GM19240 (cell line): ENCODE data around the gene RNF121.

Experiments used
- DNase-seq: peaks from one replicate; pipeline ENCODE4 v3.0.0; 2011; ENCODE audit warnings: low spot score; ENCODE audit not compliant: insufficient read length

The RNF121 gene

DNA sequence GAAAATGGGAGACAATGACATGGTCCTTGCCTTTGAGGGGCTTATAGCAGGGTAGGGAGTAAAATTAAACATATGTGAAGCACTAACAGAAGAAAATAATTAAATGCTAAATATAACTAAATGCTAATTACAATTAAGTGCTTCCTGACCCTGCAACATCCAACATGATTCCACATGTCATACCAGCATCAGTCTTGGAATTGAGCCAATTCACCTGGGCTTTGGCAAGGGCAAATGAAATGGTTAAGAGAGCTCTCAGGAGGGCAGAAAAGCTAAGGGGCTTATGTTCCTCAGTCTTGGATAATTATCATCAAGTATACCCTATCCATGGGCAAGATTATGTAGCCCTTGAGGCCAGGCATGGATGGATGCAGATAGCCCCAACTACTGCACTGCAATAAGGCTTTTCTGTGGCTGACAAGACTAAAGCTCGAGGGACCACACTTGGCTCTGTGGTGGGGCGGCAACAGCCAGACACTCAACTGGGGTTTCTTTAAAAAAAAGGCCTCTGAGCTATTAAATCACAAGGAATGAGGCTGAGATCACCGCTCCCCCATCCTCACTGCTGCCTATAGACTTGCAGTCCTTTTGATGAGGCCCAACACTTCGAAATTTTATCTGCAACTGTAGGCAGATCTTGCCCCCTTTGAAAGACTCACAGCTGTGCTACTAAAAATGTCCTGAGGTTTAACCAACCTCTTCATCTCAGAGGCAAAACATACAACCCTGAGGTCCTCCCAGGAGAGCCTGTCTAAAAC lies 108.9 kb downstream of the RNF121 start:
- DNase-seq = no peak

DNA sequence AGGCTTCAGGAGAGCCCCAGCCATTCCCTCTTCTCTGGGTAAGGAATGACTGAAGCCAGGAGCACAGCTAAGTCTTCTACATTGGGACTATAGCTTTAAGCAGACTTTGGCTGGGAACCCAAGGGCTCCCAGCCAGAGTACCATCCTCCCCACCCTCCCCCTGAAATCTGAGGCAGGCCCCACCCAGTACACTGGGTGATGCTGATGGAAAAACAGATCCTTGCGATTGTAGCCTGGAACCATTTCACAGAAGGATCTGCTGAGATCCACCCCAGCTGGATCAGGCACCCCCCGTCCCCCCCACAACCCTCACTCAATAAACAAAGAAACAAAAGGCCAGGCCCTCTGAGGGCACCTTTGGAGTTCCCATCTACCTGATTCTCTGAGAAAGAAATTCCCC lies 109.6 kb downstream of the RNF121 start:
- DNase-seq = no peak

DNA sequence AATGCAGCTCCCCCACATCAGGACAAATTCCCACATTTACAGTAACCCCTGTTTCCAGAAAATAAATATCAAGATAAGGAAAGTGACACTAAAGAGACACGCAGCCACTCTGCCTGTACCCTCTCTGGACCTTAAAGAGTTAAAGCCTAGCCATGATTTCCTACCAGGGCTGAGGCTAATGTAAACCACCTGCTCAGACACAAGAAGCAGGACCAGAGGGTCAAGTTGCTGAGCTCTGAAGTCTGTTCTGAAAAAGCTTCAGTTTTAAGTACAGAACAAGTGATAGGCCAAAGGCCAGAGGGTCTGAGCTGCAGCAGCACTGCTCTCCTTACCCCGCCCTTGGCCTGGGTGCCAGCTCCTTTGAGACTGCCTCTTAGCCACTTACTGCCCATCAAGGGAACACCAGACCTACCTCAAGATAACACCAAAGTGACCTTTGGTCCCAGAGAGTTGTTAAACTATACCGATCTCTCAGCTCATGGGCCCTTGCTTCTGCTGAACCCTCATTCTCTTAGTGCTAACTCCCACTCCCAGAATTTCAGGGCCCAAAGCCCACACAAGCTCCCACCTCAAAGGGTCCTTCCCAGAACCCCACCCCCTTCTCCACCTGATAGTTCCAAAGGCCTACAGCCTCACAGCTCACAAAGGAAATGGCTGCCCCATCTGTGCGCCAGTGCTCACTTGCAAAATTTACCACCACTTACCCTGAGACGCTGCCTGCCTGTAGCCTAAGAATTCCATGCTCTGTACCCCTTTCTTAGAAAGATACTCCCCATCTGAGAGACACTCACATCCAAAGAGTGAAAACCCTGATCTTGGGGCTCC lies 110.4 kb downstream of the RNF121 start:
- no peak for DNase-seq

DNA sequence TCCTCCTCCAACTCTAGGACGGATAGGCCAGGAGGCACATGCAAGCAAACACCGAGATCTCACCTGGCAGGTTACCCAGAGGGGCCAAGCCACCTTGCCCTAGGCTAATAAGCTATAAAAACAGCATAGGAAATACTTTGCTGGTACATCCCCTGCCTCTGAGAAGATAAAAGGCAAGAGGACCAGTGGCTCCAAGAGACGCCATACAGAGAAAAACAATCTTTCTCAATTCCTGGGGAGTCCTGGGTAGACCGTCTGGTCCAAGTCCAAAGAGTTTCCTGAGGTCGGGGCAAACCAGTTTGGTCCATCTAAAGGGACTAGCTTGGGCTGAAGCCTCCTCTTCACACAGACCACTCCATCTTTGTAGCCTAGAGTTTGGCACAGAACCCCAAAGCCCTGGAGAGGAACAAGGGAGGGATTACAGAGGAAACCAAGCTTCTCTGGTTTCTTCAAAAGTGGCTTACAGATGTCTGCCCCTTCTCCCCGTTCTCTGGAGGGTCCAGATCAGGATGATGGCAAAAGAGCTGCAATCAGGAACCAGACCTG lies 111.1 kb downstream of the RNF121 start:
- no peak for DNase-seq

DNA sequence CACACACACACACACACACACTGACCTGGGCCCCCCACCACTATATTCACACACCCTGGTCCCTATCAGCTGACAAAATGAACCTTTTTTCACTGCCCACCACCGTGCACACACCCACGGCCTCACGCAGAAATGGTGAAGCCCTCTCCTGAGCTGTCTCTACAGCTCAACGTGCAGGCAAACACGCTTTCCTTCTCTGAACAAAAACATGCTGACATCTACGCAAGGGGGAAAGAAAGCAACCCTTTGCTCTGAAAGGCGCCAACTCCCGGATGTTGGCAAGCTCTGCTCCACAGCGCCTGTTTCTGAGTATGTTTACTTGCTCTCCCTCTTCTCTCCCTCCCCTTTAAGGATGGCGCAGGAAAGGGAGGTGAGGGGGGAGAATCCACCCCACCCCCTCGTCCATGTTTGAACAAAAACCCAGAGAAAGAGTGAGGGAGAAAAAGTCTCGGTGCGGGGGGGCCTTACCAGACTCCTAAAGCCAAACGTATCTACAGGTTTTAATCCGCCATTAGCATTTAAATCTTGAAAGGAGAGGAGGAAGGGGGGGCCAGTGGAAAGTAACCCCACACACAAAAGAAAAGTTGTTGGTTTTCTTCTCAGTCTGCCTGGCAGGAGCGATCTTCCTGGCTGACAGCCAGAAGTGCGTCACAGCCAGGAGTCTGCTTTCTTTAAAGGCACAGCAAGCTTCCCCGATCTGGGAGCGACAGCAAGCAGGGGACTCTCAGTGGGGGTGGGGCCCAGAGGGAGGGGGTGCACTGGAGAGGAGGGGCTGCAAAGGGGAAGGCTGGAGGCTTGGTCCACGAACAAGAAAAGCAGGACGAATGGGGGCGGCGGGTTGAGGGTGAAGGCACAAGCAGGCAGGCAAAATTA lies 111.9 kb downstream of the RNF121 start:
- no peak for DNase-seq

DNA sequence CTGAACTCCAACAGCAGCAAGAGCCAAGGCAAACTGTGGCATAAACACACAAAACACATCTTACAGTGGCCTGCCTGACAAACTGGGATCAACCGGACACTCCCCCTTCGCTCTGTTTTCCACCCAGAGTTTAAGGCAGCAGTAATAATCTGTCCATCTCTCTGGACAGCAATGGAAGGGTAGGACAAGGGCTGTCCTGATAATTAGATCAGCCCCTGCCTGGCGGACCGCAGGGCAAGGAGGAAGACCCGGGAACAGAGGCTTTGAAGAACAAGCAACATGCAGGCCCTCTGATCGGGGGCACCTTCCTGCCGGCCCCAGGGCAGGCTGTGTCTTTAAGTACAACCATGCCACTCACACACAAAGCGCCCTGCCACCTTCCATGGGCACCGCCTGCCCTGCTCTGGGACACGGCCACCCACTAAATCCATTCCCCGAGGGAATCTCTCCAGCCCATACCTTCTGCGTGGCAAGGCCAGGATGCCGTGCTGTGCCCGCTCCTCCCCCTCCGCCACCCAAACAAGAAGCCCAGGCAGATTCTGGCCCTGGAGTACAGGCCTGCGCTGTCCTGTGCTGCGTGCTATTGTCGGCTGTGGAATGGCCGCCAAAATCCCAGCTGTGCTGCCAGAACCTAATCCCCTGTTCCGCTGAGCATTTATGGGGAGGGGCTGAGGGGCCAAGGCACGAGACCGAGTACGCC lies 112.7 kb downstream of the RNF121 start:
- no peak for DNase-seq

DNA sequence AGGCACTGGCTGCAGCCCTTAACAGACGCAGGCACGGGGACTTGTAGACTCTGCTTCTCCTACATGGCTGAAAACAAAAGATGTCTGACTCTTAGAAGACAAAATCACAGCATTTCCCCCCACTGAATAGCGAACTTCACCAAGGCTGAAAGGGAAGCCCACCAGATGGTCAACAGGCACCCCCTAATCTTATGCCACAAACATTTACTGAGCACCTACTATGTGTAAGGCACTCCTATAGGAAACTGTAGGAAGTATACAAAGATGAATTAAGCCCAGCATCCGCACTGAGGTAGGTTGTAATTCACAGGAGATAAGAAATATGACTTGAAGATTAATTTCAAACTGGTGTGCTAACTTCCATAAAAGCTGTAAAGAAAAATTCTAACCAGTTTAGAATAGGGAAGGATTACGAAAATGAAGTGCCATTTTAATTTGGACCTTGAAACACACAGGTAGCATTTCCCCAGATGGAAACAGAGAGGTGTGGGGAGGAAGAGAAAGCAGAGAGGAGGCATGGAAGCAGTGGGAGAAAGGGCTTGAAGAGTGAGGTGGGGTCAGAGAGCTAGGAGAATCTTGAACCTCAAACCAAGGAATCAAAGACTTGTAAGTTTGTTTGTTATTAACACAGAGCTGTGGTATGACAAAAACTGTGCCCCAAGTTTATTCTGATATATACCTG lies 113.4 kb downstream of the RNF121 start:
- no peak for DNase-seq

DNA sequence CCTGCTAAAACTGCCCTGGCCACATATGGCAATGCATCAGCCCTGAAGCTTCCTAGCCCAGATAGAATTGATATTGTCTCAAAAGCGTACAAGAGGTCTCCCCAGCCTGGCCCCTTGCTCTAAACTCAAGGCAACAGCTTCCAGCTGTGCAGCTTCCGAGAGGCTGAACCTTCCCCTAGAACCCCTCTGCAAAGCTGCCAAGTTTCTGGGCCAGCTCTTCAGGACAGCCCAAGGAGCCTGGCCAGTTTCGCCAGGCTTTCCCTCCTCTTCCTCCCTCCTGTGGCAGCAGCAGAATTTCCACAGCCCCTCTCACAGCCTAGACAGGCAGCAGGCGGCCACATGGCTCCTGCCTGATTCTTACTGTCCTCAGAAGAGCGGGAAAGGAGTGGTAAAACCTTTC lies 117.0 kb downstream of the RNF121 start:
- DNase-seq = no peak
